ENCODE data around the gene SCN9A. TPM values are rescaled to one million over a fixed set of nuclear protein-coding genes. Genes with fewer than 3 reads are reported as not detected.

Gene SCN9A
- total and polyA plus RNA-seq, 2 of the 8 experiments (the other 6 are each of a cell fraction or from before 2014, with no cell fraction given) = 1.6 to 6.2 TPM

- H3K23ac ChIP-seq (ENCODE audit: insufficient read length) = no peak overlapping the region
- no peak overlapping the region for H3K56ac ChIP-seq (replicated peaks; ENCODE audit: insufficient read length, low read depth, low read length)
- H2BK120ac ChIP-seq (replicated peaks; ENCODE audit: low read depth, low read length) = no peak overlapping the region
- no peak overlapping the region for H3K4ac ChIP-seq (replicated peaks; ENCODE audit: insufficient read length, low read depth, low read length)
- no peak overlapping the region for H3K27ac ChIP-seq (ENCODE audit: low read depth, low read length)
- H2BK5ac ChIP-seq (ENCODE audit: low read depth, low read length) = no peak overlapping the region
- H3K79me1 ChIP-seq (ENCODE audit: low read depth, low read length) = no peaks in the 10 kb centered on the region
- ChIA-PET POLR2A (ENCODE audit: partially characterized antibody) (no interaction called here), CTCF (ENCODE audit: partially characterized antibody) (no interaction called here)
- H3K4me2 ChIP-seq (ENCODE audit: insufficient read depth in 1 of 2, low read depth in 2 of 2, low read length in 2 of 2) = no peak overlapping the region
- no peaks in the 10 kb centered on the region for H4K20me1 ChIP-seq (replicated peaks in 1 of 2; ENCODE audit: control insufficient read depth in 1 of 2, insufficient read depth in 2 of 2, low read length in 2 of 2)
- no peak overlapping the region for H4K8ac ChIP-seq (ENCODE audit: extremely low read depth, insufficient read depth, low read length)
- peaks cover 0 to 3% (median 0%) of the 10 kb centered on the region in 4 experiments; a peak in 3 of 7 replicates for H3K4me1 ChIP-seq (replicated peaks in 1 of 4; ENCODE audit: control insufficient read depth in 3 of 4, insufficient read depth in 4 of 4, low read length in 3 of 4)
- H2BK20ac ChIP-seq (ENCODE audit: low read length) = no peak overlapping the region
- H2BK12ac ChIP-seq (ENCODE audit: low read depth, low read length) = no peak overlapping the region
- no peak overlapping the region for H2BK15ac ChIP-seq (ENCODE audit: low read length)
- H3K36me3 ChIP-seq (ENCODE audit: control insufficient read depth in 2 of 4, insufficient read depth in 4 of 4, low read length in 3 of 4) = no peaks in the 10 kb centered on the region
- H3K9me3 ChIP-seq (ENCODE audit: insufficient read depth in 2 of 2, low read depth in 1 of 2, low read length in 1 of 2) = no peaks in the 10 kb centered on the region
- no peak for DNase-seq (ENCODE audit: low read depth in 1 of 2, low spot score in 2 of 2)
- FAIRE-seq = no peak
- no peak overlapping the region for H3K4me3 ChIP-seq (ENCODE audit: extremely low read depth in 1 of 4, insufficient read depth in 2 of 4, low read depth in 3 of 4, low read length in 4 of 4)
- no peaks in the 10 kb centered on the region for H3K27me3 ChIP-seq (replicated peaks in 1 of 4; ENCODE audit: control insufficient read depth in 3 of 4, extremely low read depth in 1 of 4, insufficient read depth in 3 of 4, low read length in 3 of 4)
- H2AK5ac ChIP-seq (ENCODE audit: low read depth, low read length) = no peak overlapping the region
- no peaks in the 10 kb centered on the region for H3K79me2 ChIP-seq (ENCODE audit: control insufficient read depth in 1 of 2, insufficient read depth in 2 of 2, low read length in 2 of 2)
- H2AFZ ChIP-seq (ENCODE audit: low read length) = no peak overlapping the region
- H3K18ac ChIP-seq (ENCODE audit: extremely low read depth, low read length) = no peak overlapping the region
- no peaks in the 10 kb centered on the region for H3K23me2 ChIP-seq (ENCODE audit: low read depth, low read length)
- H3K14ac ChIP-seq (ENCODE audit: insufficient read length) = no peak overlapping the region
- no peak overlapping the region for H3K9ac ChIP-seq (replicated peaks in 1 of 4; ENCODE audit: extremely low read depth in 1 of 4, low read depth in 3 of 4, low read length in 3 of 4)
- no peak overlapping the region for H4K5ac ChIP-seq (ENCODE audit: insufficient read length, low read depth, low read length)
- H4K91ac ChIP-seq (replicated peaks; ENCODE audit: insufficient read length, low read length) = no peak overlapping the region
- 57% methylated on average over 2 of the region's 2 CpGs; no CpG with 5 or more reads in 1 of the 2 experiments for WGBS, 2 experiments (ENCODE audit: extremely low coverage in 1 of 2, insufficient coverage in 1 of 2, insufficient read length in 1 of 2, insufficient replicate concordance in 2 of 2, low coverage in 1 of 2, low lambda C conversion rate in 2 of 2, missing lambda C conversion rate in 1 of 2)
- TF ChIP-seq POLR2AphosphoS5 (IDR thresholded peaks at IDR 0.05; ENCODE audit: low read depth, low read length) = no peak
- no peak for TF ChIP-seq EGR1 (IDR thresholded peaks at IDR 0.05; ENCODE audit: borderline replicate concordance, low read depth, low read length)
- TF ChIP-seq ZNF274 (IDR thresholded peaks at IDR 0.05; ENCODE audit: borderline replicate concordance, extremely low read depth, low read length) = no peak
- TF ChIP-seq BCL11A (IDR thresholded peaks at IDR 0.05; ENCODE audit: low read depth in 2 of 2, low read length in 2 of 2) = no peak
- TF ChIP-seq GTF2F1 (IDR thresholded peaks at IDR 0.05; ENCODE audit: borderline replicate concordance, low read depth, low read length) = no peak
- TF ChIP-seq CBX8 (IDR thresholded peaks at IDR 0.05; ENCODE audit: borderline replicate concordance, low read depth, low read length) = no peak
- TF ChIP-seq RBBP5 (IDR thresholded peaks at IDR 0.05; ENCODE audit: borderline replicate concordance, low read depth, low read length) = no peak
- no peak for TF ChIP-seq RFX5 (IDR thresholded peaks at IDR 0.05; ENCODE audit: borderline replicate concordance, low read depth, low read length)
- no peak for TF ChIP-seq POLR2A (IDR thresholded peaks at IDR 0.05; ENCODE audit: control extremely low read depth in 1 of 2, low read depth in 2 of 2, low read length in 2 of 2)
- TF ChIP-seq BRCA1 (IDR thresholded peaks at IDR 0.05; ENCODE audit: low read depth, low read length) = no peak
- no peak for TF ChIP-seq KDM4A (IDR thresholded peaks at IDR 0.05; ENCODE audit: low read depth, low read length, severe bottlenecking)
- no peak for TF ChIP-seq SP1 (IDR thresholded peaks at IDR 0.05; ENCODE audit: low read depth, low read length)
- TF ChIP-seq MAFK (IDR thresholded peaks at IDR 0.05; ENCODE audit: low read depth, low read length) = no peak
- no peak for TF ChIP-seq KDM1A (IDR thresholded peaks at IDR 0.05; ENCODE audit: borderline replicate concordance, low read length)
- no peak for TF ChIP-seq RNF2 (IDR thresholded peaks at IDR 0.05; ENCODE audit: borderline replicate concordance, low read depth, low read length, missing control alignments, poor library complexity, severe bottlenecking)
- no peak for TF ChIP-seq EZH2 (IDR thresholded peaks at IDR 0.05; ENCODE audit: low read depth, low read length, severe bottlenecking)
Observed at GRCh38 chr2:166343467-166343866, 32.3 kb downstream of the SCN9A start.

Data from H1 (cell line).